GM12801 (cell line): ENCODE results near the gene ENO1.

Source experiments
- CTCF ChIP-seq: IDR thresholded peaks from one replicate; pipeline ENCODE4 v1.5.1; 2011; ENCODE audit warnings: control low read depth; ENCODE audit not compliant: insufficient read length; ENCODE audit errors: extremely low read depth

ENO1 gene

GRCh38 chr1:8889103-8889846 is 10.8 kb upstream of the ENO1 start:
- no peak for TF ChIP-seq CTCF

GRCh38 chr1:8886589-8886988 is 8.1 kb upstream of the ENO1 start:
- no peak for TF ChIP-seq CTCF

- TF ChIP-seq CTCF = no peak
These were observed 5.0 kb upstream of the ENO1 start for GRCh38 chr1:8883491-8883890.

DNA sequence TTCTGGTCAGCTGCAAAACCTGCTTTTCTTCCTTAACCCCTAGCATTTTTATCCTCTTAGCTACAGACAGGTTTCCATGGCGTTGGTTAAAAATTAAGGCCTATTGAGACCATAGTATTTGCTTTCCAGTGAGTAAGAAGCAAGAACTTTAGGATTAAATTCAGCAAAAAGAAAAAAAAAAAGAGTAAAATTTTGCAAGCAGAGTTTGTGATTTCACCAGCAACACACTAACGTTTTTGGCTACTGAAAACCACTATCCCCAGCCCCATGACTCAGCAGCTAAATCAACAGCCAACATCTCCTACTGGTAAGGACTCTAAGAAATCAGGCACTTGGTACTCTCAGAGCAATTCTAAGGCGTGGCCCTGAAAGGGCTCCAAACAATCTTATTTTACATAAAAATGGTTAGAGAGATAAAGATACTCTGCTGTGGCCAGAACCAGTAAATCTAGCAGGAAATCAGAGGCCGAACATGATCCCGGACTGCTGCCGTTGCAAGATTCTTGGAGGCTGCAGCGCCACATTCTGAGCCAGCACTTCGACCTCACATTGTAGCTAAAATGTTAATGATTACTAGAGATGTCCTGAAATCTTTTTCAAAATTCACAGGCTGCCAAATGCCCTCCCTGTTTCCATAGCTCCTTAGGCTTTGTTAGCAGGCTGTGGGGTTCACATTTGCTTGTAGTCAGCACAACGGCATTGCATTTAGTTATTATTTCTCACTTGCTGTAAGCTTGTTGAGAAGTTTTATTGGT is 1.6 kb upstream of the ENO1 start:
- TF ChIP-seq CTCF = no peak

GRCh38 chr1:8879464-8879921 is 1.0 kb upstream of the ENO1 start:
- no peak for TF ChIP-seq CTCF

GRCh38 chr1:8878698-8879463 is 395 bp upstream of the ENO1 start:
- no peak for TF ChIP-seq CTCF

GRCh38 chr1:8876087-8876486 is 2.4 kb downstream of the ENO1 start:
- no peak for TF ChIP-seq CTCF
